SKM-1 treated with dmso at 0.1 percent for 144 hours (cell line): ENCODE data around the gene PHAF1.

ENCODE experiments used
- DNase-seq: peaks from one replicate; lab custom pipeline; 2025; ENCODE audit not compliant: unreplicated experiment; lab: John Stamatoyannopoulos, UW

The PHAF1 gene

DNA sequence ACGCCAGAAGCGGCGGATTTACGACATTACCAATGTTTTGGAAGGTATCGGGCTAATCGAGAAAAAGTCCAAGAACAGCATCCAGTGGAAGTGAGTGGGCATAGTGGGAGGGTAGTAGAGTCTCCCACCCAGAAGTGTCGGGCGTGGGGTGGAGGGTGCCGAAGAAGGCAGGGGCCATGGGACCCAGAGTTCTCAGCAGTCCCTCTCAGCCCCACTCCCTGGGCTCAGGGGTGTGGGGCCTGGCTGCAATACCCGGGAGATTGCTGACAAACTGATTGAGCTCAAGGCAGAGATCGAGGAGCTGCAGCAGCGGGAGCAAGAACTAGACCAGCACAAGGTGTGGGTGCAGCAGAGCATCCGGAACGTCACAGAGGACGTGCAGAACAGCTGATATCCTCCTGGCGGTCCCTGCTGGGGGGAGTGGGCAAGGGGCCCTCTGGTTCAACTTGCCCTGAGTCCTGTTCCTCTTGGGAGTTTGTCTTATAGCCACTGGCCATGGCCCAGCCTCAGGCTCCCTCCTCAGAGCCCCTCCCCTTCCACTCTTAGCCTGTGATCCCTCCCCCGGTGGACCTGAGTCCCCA is 83.1 kb downstream of the PHAF1 start:
- no peak for DNase-seq

DNA sequence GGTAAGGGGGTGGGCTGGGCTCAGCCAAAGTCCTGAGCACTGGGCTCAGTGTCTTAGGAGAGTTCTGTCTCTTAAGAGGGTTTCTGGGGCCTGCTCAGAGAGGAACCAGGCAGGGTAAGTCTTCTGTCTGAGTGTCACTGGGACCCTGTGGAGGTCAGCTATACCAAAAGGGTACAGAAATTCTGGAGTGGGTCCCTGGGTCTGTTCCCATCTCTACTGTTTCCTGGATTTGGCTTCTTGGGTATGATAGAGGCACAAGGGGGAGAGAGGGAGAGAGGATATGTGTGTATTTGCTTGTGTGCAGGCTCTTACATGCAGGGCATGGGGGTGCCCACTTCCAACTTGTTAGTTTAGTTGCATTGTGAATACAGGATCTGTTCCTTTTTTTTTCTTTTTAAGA is 83.8 kb downstream of the PHAF1 start:
- no peak for DNase-seq

DNA sequence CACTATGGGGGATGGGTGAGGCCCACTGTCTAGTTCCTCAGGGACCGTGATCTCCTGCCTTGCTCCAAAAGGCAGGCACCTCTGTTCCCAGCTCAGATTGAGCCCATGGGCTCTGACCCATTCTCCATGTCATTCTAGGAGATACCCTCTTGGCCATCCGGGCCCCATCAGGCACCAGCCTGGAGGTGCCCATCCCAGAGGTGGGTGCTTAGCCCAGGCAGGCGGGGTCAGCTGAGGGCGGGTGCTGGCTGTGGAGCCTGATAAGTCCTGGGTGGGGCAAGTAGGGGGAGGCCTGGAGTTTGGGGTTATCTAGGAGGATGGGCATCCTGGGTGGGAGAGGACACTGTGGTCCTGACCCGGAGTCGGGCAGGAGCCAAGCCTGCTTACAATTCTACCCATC is 84.5 kb downstream of the PHAF1 start:
- DNase-seq = no peak

DNA sequence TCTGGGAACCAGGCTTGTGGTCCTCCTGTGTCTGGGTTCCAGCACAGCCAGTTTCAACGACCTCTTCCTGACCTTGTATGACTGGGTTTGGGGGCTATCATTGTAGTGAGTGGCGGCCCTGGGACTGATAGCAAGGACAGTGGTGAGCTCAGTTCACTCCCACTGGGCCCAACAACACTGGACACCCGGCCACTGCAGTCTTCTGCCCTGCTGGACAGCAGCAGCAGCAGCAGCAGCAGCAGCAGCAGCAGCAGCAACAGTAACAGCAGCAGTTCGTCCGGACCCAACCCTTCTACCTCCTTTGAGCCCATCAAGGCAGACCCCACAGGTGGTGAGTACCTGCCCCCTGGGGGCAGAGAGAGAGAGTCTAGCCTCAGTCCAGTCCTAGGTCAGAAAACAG is 85.9 kb downstream of the PHAF1 start:
- no peak for DNase-seq

DNA sequence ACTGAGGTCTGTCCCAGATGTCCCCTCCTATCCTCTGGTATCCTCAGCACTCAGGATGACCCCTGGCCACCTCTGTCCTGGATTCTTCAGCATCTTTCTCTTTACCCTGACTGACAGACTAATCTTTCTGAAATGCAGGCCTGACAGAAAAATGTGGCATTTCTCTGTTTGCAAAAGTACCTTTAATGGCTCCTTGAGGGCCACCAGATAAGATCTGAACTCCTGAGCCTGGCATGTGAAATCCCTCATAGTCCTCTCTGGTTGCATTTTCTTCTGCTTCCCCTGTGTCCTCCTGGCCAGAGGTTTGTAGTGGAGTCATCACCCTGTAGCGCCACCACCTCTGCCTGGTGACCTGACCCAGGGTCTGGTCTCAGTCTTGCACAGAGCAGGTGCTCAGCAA is 87.1 kb downstream of the PHAF1 start:
- DNase-seq = no peak

DNA sequence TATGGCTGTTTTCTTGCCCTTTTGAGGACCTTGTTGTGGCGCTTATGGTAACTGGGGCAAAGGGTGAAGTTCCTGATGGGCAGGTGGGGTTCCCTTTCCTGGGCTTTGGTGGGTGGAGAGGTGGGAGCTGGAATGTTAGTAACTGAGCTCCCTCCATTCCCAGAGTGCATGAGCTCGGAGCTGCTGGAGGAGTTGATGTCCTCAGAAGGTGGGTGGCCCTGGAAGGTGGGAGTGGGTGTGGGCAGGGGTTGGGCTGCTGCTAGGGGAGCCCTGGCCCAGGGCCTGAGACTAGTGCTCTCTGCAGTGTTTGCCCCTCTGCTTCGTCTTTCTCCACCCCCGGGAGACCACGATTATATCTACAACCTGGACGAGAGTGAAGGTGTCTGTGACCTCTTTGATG is 88.0 kb downstream of the PHAF1 start:
- DNase-seq = no peak
